Measurements from ENCODE around the gene GALNT4. TPM values are rescaled to one million over a fixed set of nuclear protein-coding genes. Genes with fewer than 3 reads are reported as not detected.

GALNT4 gene
- total and polyA plus RNA-seq, 11 donors: 1.4 to 5.4 (median 2.3) TPM

GRCh38 chr12:89490922-89491321 lies 33.7 kb downstream of the GALNT4 start:
- TF ChIP-seq POLR2A (IDR thresholded peaks at IDR 0.05): no peak
- TF ChIP-seq CTCF (IDR thresholded peaks at IDR 0.05): no peak
- Histone ChIP-seq H3K4me3 (no peak overlapping the region), H3K9me3 (no peaks in the 10 kb centered on the region), H3K27ac (no peak overlapping the region), H3K27me3 (no peaks in the 10 kb centered on the region), H3K4me1 (no peaks in the 10 kb centered on the region), H3K36me3 (peaks cover 0 to 37% (median 21%) of the 10 kb centered on the region in 9 donors)
- DNase-seq: no peak
- intact Hi-C loops (cut with DNase I): no loop called here
- 94 to 100% (median 97%) methylated on average over 1 of the region's 1 CpG for WGBS, 4 donors
- no peak for ATAC-seq

- 88 to 98% (median 95%) methylated on average over 2 of the region's 2 CpGs for WGBS, 4 donors
- no peak for DNase-seq
- Histone ChIP-seq H3K4me1 (peaks cover 0 to 4% (median 0%) of the 10 kb centered on the region in 12 donors), H3K9me3 (no peaks in the 10 kb centered on the region), H3K27ac (no peak overlapping the region), H3K4me3 (no peak overlapping the region), H3K36me3 (peaks cover 0 to 30% (median 20%) of the 10 kb centered on the region in 9 donors), H3K27me3 (no peaks in the 10 kb centered on the region)
- no peak for ATAC-seq
- TF ChIP-seq CTCF (IDR thresholded peaks at IDR 0.05): no peak
- TF ChIP-seq POLR2A (IDR thresholded peaks at IDR 0.05): no peak
- intact Hi-C loops (cut with DNase I): loop anchor here in 1 of 10 donors (5.0 kb wide), 1 partner anchor 41 kb away; the partner anchor contains the start of gene POC1B
Measured at GRCh38 chr12:89486264-89486663, 38.3 kb downstream of the GALNT4 start.

- H3K9me3 ChIP-seq: no peaks in the 10 kb centered on the region
- intact Hi-C loops (cut with DNase I): loop anchor here in 1 of 10 donors (5.0 kb wide), 1 partner anchor 38 kb away; the partner anchor contains the start of gene GALNT4
- TF ChIP-seq POLR2A (IDR thresholded peaks at IDR 0.05) (no peak), CTCF (IDR thresholded peaks at IDR 0.05) (no peak)
- H3K4me3 ChIP-seq: no peak overlapping the region
- DNase-seq: no peak
- H3K27me3 ChIP-seq: no peaks in the 10 kb centered on the region
- no peak overlapping the region for H3K27ac ChIP-seq
- peaks cover 0 to 17% (median 6%) of the 10 kb centered on the region in 9 donors for H3K36me3 ChIP-seq
- H3K4me1 ChIP-seq: peaks cover 0 to 5% (median 0%) of the 10 kb centered on the region in 12 donors
- WGBS, 4 donors: 91 to 100% (median 95%) methylated on average over 1 of the region's 1 CpG
- ATAC-seq: no peak
Measured at GRCh38 chr12:89484470-89484869, 40.1 kb downstream of the GALNT4 start.

- ATAC-seq: peak in 1 of 4 donors; percentile 11
- 76 to 84% (median 83%) methylated on average over 2 of the region's 2 CpGs for WGBS, 4 donors
- no peak for TF ChIP-seq POLR2A (IDR thresholded peaks at IDR 0.05)
- TF ChIP-seq CTCF (IDR thresholded peaks at IDR 0.05): no peak
Measured at GRCh38 chr12:89481213-89481914, 43.2 kb downstream of the GALNT4 start.

More at GRCh38 chr12:89481213-89481914, 43.2 kb downstream of the GALNT4 start:
- peaks cover 0 to 4% (median 0%) of the 10 kb centered on the region in 9 donors for H3K36me3 ChIP-seq
- intact Hi-C loops (cut with DNase I): loop anchor here in 1 of 10 donors (5.0 kb wide), 1 partner anchor 41 kb away; the partner anchor contains the start of gene GALNT4
- H3K27me3 ChIP-seq: no peaks in the 10 kb centered on the region
- no peak overlapping the region for H3K27ac ChIP-seq
- H3K9me3 ChIP-seq: no peaks in the 10 kb centered on the region
- peaks cover 0 to 17% (median 0%) of the 10 kb centered on the region in 12 donors for H3K4me1 ChIP-seq
- H3K4me3 ChIP-seq: no peak overlapping the region
- DNase-seq: no peak

All from heart left ventricle (tissue), 16 donors.